Measurements from ENCODE around the gene APOBEC3H. TPM values are rescaled to one million over a fixed set of nuclear protein-coding genes. Genes with fewer than 3 reads are reported as not detected.
"Not testable (repeated sequence)": the region's sequence is repeated elsewhere in the genome, so short reads cannot be mapped to it uniquely, and the experiment has no call there.

APOBEC3H gene
- total and polyA plus RNA-seq, 2 donors (not counting 3 experiments of a cell fraction or from before 2014, with no cell fraction given): not detected

GRCh38 chr22:39063904-39064303 lies 33.1 kb upstream of the APOBEC3H start:
- BruUV-seq (replicated peaks); H3K27ac ChIP-seq (ENCODE audit: insufficient read depth, low read depth, low read length); H3K4me1 ChIP-seq (ENCODE audit: control insufficient read depth, extremely low read depth, insufficient read depth, low read length); DNase-seq (ENCODE audit: low read depth, low spot score); H4K20me1 ChIP-seq (replicated peaks; ENCODE audit: control insufficient read depth, extremely low read depth, insufficient read depth, low read length); H3K9me3 ChIP-seq (replicated peaks; ENCODE audit: control insufficient read depth, insufficient read depth, low read length); POLR2A ChIA-PET; H2AFZ ChIP-seq (ENCODE audit: low read depth, low read length); dilution Hi-C loops (cut with MboI; ENCODE audit: extremely low pct_ligation_motif_present, low sequenced_read_pairs); H3K36me3 ChIP-seq (ENCODE audit: control insufficient read depth in 2 of 2, extremely low read depth in 1 of 2, insufficient read depth in 2 of 2, low read length in 2 of 2); FAIRE-seq; intact Hi-C loops (cut with micrococcal nuclease); H3K4me2 ChIP-seq (ENCODE audit: insufficient read depth, low read length); H3K79me2 ChIP-seq (ENCODE audit: control insufficient read depth, insufficient read depth, low read length); H3K9ac ChIP-seq (replicated peaks; ENCODE audit: extremely low read depth, insufficient read depth, low read length); H3K9me1 ChIP-seq (replicated peaks; ENCODE audit: control insufficient read depth, extremely low read depth, insufficient read depth, low read length); H3K4me3 ChIP-seq (replicated peaks in 1 of 3; ENCODE audit: insufficient read depth in 1 of 3, low read depth in 1 of 3, low read length in 3 of 3); H3K27me3 ChIP-seq (ENCODE audit: control insufficient read depth in 2 of 2, insufficient read depth in 2 of 2, low read length in 2 of 2): not testable (repeated sequence)
- CTCF ChIA-PET: interaction anchor here (1.1 kb wide), 1 partner anchor 58 kb away, joined by 3 read pairs; no protein-coding TSS in a partner anchor

- H3K27ac ChIP-seq (ENCODE audit: insufficient read depth, low read depth, low read length); DNase-seq (ENCODE audit: low read depth, low spot score); dilution Hi-C loops (cut with MboI; ENCODE audit: extremely low pct_ligation_motif_present, low sequenced_read_pairs); H3K36me3 ChIP-seq (ENCODE audit: control insufficient read depth in 2 of 2, extremely low read depth in 1 of 2, insufficient read depth in 2 of 2, low read length in 2 of 2); H4K20me1 ChIP-seq (replicated peaks; ENCODE audit: control insufficient read depth, extremely low read depth, insufficient read depth, low read length); FAIRE-seq; POLR2A ChIA-PET; H3K27me3 ChIP-seq (ENCODE audit: control insufficient read depth in 2 of 2, insufficient read depth in 2 of 2, low read length in 2 of 2); intact Hi-C loops (cut with micrococcal nuclease); H3K4me1 ChIP-seq (ENCODE audit: control insufficient read depth, extremely low read depth, insufficient read depth, low read length); H3K9ac ChIP-seq (replicated peaks; ENCODE audit: extremely low read depth, insufficient read depth, low read length); BruUV-seq (replicated peaks); H3K9me1 ChIP-seq (replicated peaks; ENCODE audit: control insufficient read depth, extremely low read depth, insufficient read depth, low read length); H3K9me3 ChIP-seq (replicated peaks; ENCODE audit: control insufficient read depth, insufficient read depth, low read length); H3K4me3 ChIP-seq (replicated peaks in 1 of 3; ENCODE audit: insufficient read depth in 1 of 3, low read depth in 1 of 3, low read length in 3 of 3); H2AFZ ChIP-seq (ENCODE audit: low read depth, low read length); H3K79me2 ChIP-seq (ENCODE audit: control insufficient read depth, insufficient read depth, low read length); H3K4me2 ChIP-seq (ENCODE audit: insufficient read depth, low read length): not testable (repeated sequence)
- CTCF ChIA-PET: interaction anchor here (0.6 kb wide), 1 partner anchor 55 kb away, joined by 3 read pairs; no protein-coding TSS in a partner anchor
Measured at GRCh38 chr22:39066442-39067276, 30.4 kb upstream of the APOBEC3H start.
